Measurements from ENCODE around the gene DTX3.
"Not testable (repeated sequence)": the region's sequence is repeated elsewhere in the genome, so short reads cannot be mapped to it uniquely, and the experiment has no call there.

DTX3 gene

GRCh38 chr12:57583008-57583831 is 21.4 kb upstream of the DTX3 start:
- peak; percentile 53 for DNase-seq (ENCODE audit: low read depth)

DNA sequence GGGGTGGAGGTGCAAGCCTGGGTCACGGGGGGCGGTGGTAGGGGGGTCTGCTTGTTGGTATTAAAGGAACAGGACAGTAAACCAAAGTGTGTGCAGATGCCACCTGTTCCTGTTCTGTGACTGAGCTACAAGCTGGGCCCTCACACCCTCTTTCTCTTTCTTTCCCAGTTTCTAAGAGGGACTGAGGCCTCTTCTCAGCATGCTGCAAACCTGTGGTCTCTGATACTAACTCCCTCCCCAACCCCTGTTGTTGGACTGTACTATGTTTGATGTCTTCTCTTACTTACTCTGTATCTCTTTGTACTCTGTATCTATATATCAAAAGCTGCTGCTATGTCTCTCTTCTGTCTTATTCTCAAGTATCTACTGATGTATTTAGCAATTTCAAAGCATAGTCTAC is 20.6 kb upstream of the DTX3 start:
- no peak for DNase-seq (ENCODE audit: low read depth)

DNA sequence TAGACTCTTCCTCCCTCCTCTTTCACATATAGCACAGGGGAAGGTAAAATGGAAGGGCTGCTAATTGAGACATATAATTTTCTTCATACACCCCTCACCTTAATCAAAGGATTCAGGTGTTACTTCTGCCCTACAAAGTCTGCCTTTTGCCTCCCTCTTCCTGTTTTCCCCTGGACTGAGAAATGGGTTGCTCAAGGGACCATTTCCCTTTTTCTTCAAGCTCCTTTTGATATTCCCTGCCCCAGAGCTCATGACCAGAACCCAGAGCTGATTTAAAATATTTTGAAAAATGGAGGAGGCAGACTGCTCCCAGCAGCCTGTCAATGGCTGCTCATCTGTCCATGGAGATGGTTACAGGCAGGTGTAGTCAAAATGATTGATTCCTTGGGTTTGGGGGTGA is 19.9 kb upstream of the DTX3 start:
- DNase-seq (ENCODE audit: low read depth): no peak

GRCh38 chr12:57585156-57585555 is 19.5 kb upstream of the DTX3 start:
- DNase-seq (ENCODE audit: low read depth): no peak

GRCh38 chr12:57586128-57586527 is 18.5 kb upstream of the DTX3 start:
- no peak for DNase-seq (ENCODE audit: low read depth)

GRCh38 chr12:57586832-57587429 is 17.7 kb upstream of the DTX3 start:
- no peak for DNase-seq (ENCODE audit: low read depth)

DNA sequence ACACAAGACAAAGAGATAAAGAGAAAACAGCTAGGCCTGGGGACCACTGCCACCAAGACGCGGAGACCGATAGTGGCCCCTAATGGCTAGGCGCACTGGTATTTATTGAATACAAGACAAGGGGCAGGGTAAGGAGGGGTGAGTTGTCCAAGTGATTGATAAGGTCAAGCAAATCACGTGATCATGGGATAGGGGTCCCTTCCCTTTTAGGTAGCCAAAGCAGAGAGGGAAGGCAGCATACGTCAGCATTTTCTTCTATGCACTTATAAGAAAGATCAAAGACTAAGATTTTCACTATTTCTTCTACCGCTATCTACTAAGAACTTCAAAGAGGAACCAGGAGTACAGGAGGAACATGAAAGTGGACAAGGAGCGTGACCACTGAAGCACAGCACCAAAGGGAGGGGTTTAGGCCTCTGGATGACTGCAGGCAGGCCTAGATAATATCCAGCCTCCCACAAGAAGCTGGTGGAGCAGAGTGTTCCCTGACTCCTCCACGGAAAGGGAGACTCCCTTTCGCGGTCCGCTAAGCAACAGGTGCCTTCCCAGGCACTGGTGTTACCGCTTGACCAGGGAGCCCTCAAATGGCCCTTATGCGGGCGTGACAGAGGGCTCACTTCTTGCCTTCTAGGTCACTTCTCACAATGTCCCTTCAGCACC is 15.5 kb upstream of the DTX3 start:
- not testable (repeated sequence) for DNase-seq (ENCODE audit: low read depth)

DNA sequence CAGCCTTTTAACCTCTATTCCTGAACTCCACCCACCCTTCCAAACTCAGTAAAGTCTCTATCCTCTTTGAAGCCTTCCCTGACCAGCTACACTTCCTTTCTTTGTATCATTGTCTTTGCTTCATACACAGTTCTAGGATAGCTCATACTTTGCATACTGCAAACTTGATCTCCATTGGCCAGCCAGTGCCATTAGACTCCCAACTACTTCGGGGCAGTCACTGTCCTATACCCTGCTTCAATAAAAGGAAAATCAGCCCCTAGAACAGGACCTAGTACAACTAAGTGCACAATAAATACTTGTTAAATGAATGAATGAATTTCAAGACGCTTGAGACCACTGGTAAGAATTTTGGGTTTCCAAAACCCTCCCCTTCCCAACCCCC is 14.2 kb upstream of the DTX3 start:
- no peak for DNase-seq (ENCODE audit: low read depth)

DNA sequence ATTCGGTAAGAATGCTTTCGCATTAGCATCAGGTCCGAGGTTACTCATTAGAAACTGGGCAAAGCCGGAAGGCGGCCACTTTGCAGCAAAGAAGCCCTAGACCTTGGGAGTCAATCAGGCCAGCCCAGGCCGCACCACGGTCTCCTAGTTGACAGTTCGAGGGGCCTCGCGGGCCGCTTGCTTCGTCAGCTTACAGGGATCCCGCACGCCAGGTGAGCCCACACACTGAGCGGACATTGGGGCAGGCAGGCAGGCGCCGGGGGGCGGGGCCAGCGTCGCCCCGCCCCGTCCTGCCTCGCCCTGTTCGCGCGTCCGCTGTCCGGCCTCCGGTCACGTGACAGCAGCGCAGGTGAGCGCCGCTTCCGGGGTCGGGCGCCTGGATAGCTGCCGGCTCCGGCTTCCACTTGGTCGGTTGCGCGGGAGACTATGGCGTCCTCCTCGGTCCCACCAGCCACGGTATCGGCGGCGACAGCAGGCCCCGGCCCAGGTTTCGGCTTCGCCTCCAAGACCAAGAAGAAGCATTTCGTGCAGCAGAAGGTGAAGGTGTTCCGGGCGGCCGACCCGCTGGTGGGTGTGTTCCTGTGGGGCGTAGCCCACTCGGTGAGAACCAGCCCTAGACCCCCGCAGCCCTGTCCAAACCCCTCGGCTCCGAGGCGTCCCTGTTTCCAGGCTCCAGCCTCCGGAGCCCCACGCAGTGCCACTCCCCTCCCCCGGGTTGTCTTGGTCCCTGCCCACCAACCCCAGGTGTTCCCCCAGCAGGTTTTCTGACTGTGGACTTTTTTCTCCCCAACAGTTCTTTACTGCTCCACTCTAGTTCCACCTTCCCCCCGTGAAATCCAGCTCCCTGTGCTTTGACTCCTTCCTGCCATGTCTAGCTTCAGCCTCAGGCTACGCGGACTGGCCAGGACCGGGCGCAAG is 13.5 kb upstream of the DTX3 start, which contains the start of gene PIP4K2C:
PIP4K2C (plus strand) TSS at position 329 of the 918 bp plus-strand sequence; CDS start at position 427, 98 bp downstream.
- peak; percentile 79 for DNase-seq (ENCODE audit: low read depth)

- no peak for DNase-seq (ENCODE audit: low read depth)
Observed at GRCh38 chr12:57591782-57592325, 12.8 kb upstream of the DTX3 start.

DNA sequence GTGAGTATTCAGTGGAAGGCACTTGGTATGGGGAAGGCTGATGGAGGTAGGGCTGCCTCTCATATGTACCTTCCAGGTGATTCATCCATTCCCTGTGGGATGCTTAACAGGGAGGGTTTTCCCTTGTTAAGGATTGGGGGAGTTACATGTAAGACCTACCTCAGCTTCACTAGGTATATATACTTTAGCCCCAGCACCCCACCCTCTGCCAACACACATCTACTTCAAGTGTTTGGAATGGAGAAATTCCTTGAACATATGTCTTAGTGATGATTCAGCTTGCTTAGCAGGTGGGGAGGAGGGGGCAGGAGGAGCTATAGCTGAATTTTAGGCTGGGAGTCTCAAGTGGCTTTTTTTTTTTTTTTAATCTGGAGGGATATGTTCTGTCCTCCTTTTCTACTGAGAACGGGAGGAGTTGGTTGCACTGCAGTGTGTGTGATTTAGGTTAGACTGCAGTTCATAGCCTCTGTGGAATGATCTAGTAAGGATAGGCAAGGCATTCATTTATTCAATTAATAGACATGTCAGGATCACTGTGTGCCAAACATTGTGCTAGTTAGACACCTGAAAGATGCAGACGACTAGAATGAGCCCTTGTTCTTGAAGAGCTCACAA is 12.0 kb upstream of the DTX3 start:
- no peak for DNase-seq (ENCODE audit: low read depth)

DNA sequence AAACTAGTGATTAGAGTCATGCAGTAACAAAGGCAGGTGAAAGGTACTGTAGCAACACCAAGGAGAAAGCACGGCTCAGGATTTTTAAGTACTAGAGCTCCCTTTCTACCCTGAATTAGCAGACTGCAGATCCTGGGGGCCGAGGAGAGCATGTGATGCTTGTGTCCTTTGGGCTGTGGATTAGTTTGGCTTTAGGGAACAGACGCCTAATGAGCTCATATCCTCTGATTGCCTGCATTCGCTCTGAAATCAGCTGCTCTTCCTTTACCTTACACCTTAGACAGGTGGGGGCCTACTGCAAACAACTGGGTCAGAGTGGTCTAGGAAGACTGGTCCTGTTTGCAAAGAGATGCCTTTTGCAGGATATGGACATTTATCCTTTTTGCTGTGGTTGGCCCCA is 11.4 kb upstream of the DTX3 start:
- no peak for DNase-seq (ENCODE audit: low read depth)

GRCh38 chr12:57600395-57600794 is 4.2 kb upstream of the DTX3 start:
- no peak for DNase-seq (ENCODE audit: low read depth)

DNA sequence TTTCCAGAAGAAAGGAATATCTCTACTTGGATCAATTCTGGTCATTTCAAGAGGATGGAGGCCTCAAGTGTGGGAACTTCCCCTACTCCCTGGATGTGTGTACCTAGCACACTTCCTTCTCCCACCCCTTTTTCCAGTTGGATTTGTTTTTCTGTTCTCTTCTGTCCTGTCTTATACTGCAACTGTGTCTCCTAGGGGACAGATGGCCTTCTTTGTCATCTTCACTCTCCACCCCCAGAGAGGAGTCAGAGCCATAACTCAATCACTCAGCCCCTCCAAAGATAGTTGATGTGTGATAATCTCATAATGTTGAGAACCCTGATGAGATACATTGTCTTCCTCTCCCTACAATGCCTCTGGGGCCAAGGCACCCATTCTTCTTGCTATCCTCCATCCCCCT is 2.1 kb upstream of the DTX3 start:
- no peak for DNase-seq (ENCODE audit: low read depth)

DNA sequence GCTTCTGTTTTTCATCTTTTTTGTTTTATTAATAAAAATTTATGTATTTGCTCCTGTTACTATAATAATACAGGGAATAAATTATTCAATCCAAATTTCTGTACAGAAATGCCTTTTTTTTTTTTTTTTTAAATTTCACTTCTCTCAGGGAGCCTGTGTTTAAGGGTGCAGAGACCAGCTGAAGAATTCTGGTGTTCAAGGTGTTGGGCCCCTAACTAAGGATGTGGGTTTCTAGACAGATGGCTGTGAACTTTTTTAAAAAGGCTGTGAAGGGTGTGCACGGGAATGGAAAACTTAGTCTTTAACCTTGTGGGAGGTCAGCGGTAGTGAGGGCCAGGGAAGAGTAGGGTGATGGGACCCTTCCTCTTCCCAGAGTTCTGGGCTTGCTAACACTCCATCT is 1.3 kb upstream of the DTX3 start:
- DNase-seq (ENCODE audit: low read depth): no peak

GRCh38 chr12:57603815-57604453 is 690 bp upstream of the DTX3 start:
- DNase-seq (ENCODE audit: low read depth): no peak

DNA sequence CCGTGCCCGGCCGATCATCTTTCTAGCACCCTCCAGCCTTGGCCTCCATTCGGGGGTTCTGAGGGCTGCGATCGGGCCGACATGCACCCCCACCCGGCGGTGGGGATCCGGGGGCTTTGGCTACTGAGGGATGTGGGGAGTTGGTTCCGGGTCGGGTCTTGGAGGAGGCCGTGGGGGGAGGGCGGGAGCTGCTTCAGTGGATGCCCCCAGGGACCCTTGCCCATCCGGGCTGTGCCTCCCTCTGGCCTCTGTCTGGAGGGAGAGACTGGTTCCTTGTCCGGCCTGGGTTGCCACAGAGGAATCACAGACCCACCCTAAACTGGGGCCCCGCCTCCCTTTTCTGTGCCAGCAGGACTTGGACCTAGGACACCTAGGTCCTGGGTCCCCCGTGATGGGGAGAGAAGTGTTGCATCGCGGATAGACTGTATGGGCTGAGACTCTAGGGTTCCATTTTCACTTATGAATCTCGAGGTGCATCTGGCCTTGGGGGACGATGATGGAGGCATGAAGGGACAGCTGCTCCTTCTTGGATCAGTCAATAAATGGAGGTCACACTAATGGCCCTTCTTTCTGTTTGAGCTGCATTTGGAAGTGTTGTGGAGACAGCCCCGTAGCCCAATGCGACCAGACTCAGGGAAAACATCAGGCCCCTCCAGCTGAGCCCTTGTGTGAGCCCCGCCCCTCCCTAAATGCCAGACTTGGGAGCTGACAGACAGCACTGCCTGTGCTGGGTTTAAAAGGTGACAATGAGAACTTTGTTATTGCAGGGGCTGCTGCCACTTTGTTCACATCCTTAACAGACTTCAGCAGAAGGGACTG is 577 bp downstream of the DTX3 start:
- no peak for DNase-seq (ENCODE audit: low read depth)

- DNase-seq (ENCODE audit: low read depth): no peak
Observed at GRCh38 chr12:57605811-57606311, 1.2 kb downstream of the DTX3 start.

GRCh38 chr12:57606399-57606798 is 1.8 kb downstream of the DTX3 start:
- no peak for DNase-seq (ENCODE audit: low read depth)

DNA sequence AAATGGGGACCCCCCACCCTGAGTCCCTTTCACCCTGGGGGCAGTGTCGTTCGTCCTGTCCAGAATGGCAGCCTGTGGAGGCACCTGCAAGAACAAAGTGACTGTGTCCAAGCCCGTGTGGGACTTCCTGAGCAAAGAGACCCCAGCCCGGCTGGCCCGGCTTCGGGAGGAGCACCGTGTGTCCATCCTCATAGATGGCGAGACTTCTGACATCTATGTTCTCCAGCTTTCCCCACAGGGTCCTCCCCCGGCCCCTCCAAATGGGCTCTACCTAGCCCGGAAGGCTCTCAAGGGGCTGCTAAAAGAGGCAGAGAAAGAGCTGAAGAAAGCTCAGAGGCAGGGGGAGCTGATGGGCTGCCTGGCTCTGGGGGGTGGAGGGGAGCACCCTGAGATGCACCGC is 2.2 kb downstream of the DTX3 start:
- DNase-seq (ENCODE audit: low read depth): no peak

All from activated T-cell treated with anti-CD3 and anti-CD28 coated beads for 48 hours (primary cell).